ENCODE results near the gene RSPH4A.

The RSPH4A gene

GRCh38 chr6:116615937-116616736 is at the start of gene RSPH4A:
TSS of gene RSPH4A (plus strand) at chr6:116616479. CDS start at chr6:116616624, 145 bp downstream.
- DNase-seq (ENCODE audit: extremely low read depth, low read depth), result peak; percentile 82
- TF ChIP-seq CTCF (IDR thresholded peaks at IDR 0.05; ENCODE audit: low read depth, low read length), result peak; percentile 28

GRCh38 chr6:116568111-116568510 is 48.2 kb upstream of the RSPH4A start:
- no peak for DNase-seq (ENCODE audit: extremely low read depth, low read depth)
- TF ChIP-seq CTCF (IDR thresholded peaks at IDR 0.05; ENCODE audit: low read depth, low read length), result no peak

GRCh38 chr6:116568821-116569755 is 47.2 kb upstream of the RSPH4A start:
- TF ChIP-seq CTCF (IDR thresholded peaks at IDR 0.05; ENCODE audit: low read depth, low read length), result no peak
- DNase-seq (ENCODE audit: extremely low read depth, low read depth), result no peak

- TF ChIP-seq CTCF (IDR thresholded peaks at IDR 0.05; ENCODE audit: low read depth, low read length), result no peak; the same call in 1 of the 2 replicates
- DNase-seq (ENCODE audit: extremely low read depth, low read depth), result peak; percentile 100
Observed at GRCh38 chr6:116570856-116571682, 45.2 kb upstream of the RSPH4A start, which contains the start of gene RWDD1. TSS of gene RWDD1 (plus strand) at chr6:116571504. CDS start at chr6:116571583, 79 bp downstream.

- DNase-seq (ENCODE audit: extremely low read depth, low read depth), result no peak
- TF ChIP-seq CTCF (IDR thresholded peaks at IDR 0.05; ENCODE audit: low read depth, low read length), result no peak
Observed at GRCh38 chr6:116571683-116572000, 44.6 kb upstream of the RSPH4A start.

GRCh38 chr6:116572162-116572561 is 44.1 kb upstream of the RSPH4A start:
- no peak for TF ChIP-seq CTCF (IDR thresholded peaks at IDR 0.05; ENCODE audit: low read depth, low read length)
- DNase-seq (ENCODE audit: extremely low read depth, low read depth), result no peak
